ENCODE results near the gene YDJC. TPM values are rescaled to one million over a fixed set of nuclear protein-coding genes. Genes with fewer than 3 reads are reported as not detected.
"Not testable (repeated sequence)": the region's sequence is repeated elsewhere in the genome, so short reads cannot be mapped to it uniquely, and the experiment has no call there.

YDJC gene
- total RNA-seq, 4 donors from 2014 or later, result 34.1 to 53.8 (median 39.6) TPM

DNA sequence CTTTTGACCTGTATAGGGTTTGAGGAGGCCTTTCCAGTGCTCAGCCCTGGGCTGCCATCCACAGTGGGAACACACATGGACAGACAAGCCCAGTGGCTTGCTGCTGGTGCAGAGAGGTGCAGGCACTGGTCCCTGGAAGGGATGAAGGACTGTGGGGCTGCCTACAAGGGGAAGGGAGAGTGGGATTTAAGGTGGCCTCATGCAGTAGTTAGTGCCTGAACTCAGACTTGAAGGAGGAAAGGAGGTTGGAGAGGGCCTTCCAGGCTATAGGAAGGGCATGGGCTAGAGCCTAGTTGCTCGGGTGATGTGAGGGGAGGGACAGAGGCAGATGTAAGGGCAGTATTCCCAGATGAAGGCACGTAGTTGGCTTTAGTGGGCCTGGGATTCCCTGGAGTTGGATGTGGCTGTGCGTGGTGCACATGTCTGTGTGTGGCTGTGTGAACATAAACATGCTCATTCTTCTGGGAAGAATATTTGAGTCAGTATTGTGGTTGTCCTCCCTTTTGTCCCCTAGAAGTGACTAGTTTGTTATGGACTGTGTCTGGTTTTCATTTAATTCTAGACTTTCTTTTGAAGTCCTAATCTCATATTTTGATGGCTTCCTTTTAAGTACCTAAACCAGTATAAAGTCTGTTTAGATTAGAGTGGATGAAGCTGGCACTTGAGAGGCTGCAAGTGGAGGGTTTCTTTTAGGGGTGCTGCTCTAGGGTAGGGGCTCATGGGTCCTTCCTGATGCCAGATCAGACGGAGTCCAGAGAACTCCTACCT, 18.4 kb downstream of the YDJC start:
- peaks cover 0 to 29% (median 3%) of the 10 kb centered on the region in 3 donors for H3K4me1 ChIP-seq
- WGBS, 2 donors, result 69 to 88% methylated on average over 3 to 4 of the region's 4 CpGs
- no peak for DNase-seq
- no peaks in the 10 kb centered on the region for H3K27me3 ChIP-seq
- TF ChIP-seq, protein P1, sequence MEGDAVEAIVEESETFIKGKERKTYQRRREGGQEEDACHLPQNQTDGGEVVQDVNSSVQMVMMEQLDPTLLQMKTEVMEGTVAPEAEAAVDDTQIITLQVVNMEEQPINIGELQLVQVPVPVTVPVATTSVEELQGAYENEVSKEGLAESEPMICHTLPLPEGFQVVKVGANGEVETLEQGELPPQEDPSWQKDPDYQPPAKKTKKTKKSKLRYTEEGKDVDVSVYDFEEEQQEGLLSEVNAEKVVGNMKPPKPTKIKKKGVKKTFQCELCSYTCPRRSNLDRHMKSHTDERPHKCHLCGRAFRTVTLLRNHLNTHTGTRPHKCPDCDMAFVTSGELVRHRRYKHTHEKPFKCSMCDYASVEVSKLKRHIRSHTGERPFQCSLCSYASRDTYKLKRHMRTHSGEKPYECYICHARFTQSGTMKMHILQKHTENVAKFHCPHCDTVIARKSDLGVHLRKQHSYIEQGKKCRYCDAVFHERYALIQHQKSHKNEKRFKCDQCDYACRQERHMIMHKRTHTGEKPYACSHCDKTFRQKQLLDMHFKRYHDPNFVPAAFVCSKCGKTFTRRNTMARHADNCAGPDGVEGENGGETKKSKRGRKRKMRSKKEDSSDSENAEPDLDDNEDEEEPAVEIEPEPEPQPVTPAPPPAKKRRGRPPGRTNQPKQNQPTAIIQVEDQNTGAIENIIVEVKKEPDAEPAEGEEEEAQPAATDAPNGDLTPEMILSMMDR (IDR thresholded peaks at IDR 0.05), result no peak
- TF ChIP-seq POLR2A (IDR thresholded peaks at IDR 0.05), result no peak
- no peak overlapping the region for H3K4me3 ChIP-seq
- H3K27ac ChIP-seq, result no peak overlapping the region
- intact Hi-C loops (cut with DNase I), result no loop called here
- H3K9me3 ChIP-seq, result no peaks in the 10 kb centered on the region
- H3K36me3 ChIP-seq, result peaks cover 0 to 71% (median 10%) of the 10 kb centered on the region in 3 donors

DNA sequence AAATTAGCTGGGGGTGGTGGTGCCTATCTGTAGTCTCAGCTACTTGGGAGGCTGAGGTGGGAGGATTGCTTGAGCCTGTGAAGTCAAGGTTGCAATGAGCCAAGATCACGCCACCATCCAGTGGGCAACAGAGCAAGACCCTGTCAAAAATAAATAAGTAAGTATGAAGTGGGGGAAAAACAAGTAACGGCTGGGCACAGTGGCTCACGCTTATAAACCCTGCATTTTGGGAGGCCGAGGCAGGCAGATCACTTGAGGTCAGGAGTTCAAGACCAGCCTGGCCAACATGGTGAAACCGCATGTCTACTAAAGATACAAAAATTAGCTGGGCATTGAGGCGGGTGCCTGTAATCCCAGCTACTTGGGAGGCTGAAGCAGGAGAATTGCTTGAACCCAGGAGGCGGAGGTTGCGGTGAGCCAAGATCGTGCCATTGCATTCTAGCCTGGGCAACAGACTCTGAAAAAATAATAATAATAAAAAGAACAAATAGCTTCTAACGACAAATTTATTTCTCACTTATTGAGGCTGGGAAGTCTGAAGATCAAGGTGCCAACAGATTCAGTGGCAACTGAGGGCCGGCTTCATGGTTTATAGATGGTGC, 20.2 kb downstream of the YDJC start:
- Histone ChIP-seq H3K36me3 (peaks cover 0 to 64% (median 7%) of the 10 kb centered on the region in 3 donors), H3K4me1 (peaks cover 0 to 34% (median 3%) of the 10 kb centered on the region in 3 donors)
- DNase-seq; H3K27me3 ChIP-seq; H3K4me3 ChIP-seq; intact Hi-C loops (cut with DNase I); H3K9me3 ChIP-seq; H3K27ac ChIP-seq: not testable (repeated sequence)
- 94 to 95% methylated on average over 11 of the region's 11 CpGs for WGBS, 2 donors

DNA sequence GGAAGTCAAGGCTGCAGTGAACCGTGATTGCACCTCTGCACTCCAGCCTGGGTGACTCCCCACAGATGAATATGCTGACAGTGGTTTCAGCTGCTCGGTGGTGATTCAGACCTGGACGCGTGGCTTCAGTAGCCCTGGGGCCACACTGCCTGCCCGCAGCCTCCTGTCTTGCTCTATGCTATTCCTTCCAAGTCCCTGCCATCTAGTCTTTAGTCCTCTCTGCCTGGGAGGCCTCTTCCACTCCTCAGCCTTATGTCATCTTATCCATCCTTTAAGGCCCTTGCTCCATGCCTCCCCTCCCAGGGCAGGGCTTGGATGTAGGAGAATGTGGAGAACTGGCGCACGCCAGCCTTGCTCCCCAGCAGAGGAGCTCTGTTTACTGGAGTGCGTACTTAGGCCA, 23.0 kb downstream of the YDJC start:
- WGBS, 2 donors, result 75 to 94% methylated on average over 6 to 8 of the region's 8 CpGs
- peaks cover 0 to 53% (median 5%) of the 10 kb centered on the region in 3 donors for H3K36me3 ChIP-seq
- no peaks in the 10 kb centered on the region for H3K27me3 ChIP-seq
- TF ChIP-seq, protein P1 (IDR thresholded peaks at IDR 0.05), result no peak
- H3K4me3 ChIP-seq, result no peak overlapping the region
- intact Hi-C loops (cut with DNase I), result no loop called here
- H3K27ac ChIP-seq, result no peak overlapping the region
- peaks cover 0 to 24% (median 3%) of the 10 kb centered on the region in 3 donors for H3K4me1 ChIP-seq
- no peak for DNase-seq
- no peaks in the 10 kb centered on the region for H3K9me3 ChIP-seq

DNA sequence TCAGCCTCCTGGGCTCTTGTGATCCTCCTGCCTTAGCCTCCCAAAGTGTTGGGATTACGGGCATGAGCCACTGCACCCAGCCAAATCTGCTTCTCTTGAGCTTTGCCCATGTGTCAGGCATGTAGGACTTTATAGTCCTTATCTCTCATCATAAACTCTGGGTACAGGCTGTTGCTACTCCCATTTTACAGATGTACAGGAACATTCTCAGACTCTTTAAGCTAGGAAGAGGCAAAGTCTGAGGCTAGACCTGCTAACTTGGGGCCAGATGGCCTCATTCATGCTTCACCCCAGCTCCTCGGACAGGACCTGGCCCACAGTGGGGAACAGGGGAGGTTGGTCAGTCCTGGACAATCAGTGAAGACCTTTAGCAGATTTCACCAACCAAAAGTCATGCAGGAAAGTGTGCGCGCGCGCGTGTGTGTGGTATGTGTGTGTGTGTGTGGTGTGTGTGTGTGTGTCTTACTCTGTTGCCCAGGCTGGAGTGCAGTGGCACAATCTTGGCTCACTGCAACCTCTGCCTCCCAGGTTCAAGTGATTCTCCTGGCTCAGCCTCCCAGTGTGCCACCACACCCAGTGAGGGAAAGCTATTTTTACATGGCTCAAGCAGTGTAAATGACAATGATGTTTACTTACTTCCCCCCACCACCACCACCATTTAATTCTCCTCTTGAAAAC, 23.8 kb downstream of the YDJC start:
- 93 to 97% methylated on average over 7 of the region's 7 CpGs for WGBS, 2 donors
- Histone ChIP-seq H3K4me1 (peaks cover 0 to 20% (median 3%) of the 10 kb centered on the region in 3 donors), H3K27me3 (no peaks in the 10 kb centered on the region), H3K27ac (no peak overlapping the region), H3K9me3 (no peaks in the 10 kb centered on the region), H3K36me3 (peaks cover 0 to 46% (median 5%) of the 10 kb centered on the region in 3 donors), H3K4me3 (no peak overlapping the region)
- intact Hi-C loops (cut with DNase I), result no loop called here
- DNase-seq, result no peak
- no peak for TF ChIP-seq POLR2A (IDR thresholded peaks at IDR 0.05)
- TF ChIP-seq, protein P1 (IDR thresholded peaks at IDR 0.05), result no peak

DNA sequence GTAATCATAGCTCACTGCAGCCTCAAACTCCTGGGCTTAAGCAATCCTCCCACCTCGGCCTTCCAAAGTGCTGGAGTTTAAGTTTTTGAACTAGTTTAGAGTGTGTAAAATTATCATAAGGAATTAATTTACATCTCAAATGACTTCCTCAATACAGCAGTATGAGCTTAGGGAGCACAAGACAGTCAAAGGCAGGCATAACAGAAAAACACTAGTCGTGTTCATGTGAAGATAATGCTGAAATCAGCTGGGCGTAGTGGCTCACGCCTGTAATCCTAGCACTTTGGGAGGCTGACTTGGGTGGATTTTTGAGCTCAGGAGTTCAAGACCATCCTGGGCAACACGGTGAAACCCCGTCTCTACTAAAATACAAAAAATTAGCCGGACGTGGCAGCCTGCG, 25.8 kb downstream of the YDJC start:
- intact Hi-C loops (cut with DNase I), result no loop called here
- Histone ChIP-seq H3K4me1 (peaks cover 0 to 24% (median 3%) of the 10 kb centered on the region in 3 donors), H3K27ac (no peak overlapping the region), H3K27me3 (no peaks in the 10 kb centered on the region), H3K4me3 (no peak overlapping the region), H3K36me3 (peaks cover 0 to 40% (median 5%) of the 10 kb centered on the region in 3 donors), H3K9me3 (no peaks in the 10 kb centered on the region)
- TF ChIP-seq, protein P1 (IDR thresholded peaks at IDR 0.05), result no peak
- no peak for TF ChIP-seq POLR2A (IDR thresholded peaks at IDR 0.05)
- DNase-seq, result no peak
- WGBS, 2 donors, result 80 to 89% methylated on average over 6 to 9 of the region's 9 CpGs
